K562 (cell line): ENCODE measurements around the gene ERBB3. TPM values are rescaled to one million over a fixed set of nuclear protein-coding genes. Genes with fewer than 3 reads are reported as not detected.

Experiments
- ELF2 ChIP-seq: fragments of 250-450 bp; sonication (Bioruptor Pico); IDR thresholded peaks from 2 replicates; pipeline ENCODE4 v1.5.0; 2021; ENCODE audit warnings: mild to moderate bottlenecking
- MEIS2 ChIP-seq: fragments of 450-650 bp; IDR thresholded peaks from 2 replicates; pipeline ENCODE4 v1.6.1; 2014; ENCODE audit warnings: mild to moderate bottlenecking; ENCODE audit not compliant: partially characterized antibody
- SMARCA4 ChIP-seq: fragments of 450-650 bp; IDR thresholded peaks from 2 replicates; pipeline ENCODE4 v1.6.1; 2016
- SPI1 ChIP-seq: IDR thresholded peaks from 2 replicates; pipeline ENCODE4 v1.6.1; 2011; ENCODE audit warnings: low read depth, low read length, control low read depth, borderline replicate concordance
- TAF7 ChIP-seq: fragments of 450-650 bp; IDR thresholded peaks from 2 replicates; pipeline ENCODE4 v1.6.1; 2016; ENCODE audit warnings: missing genetic modification characterization, missing compliant biosample characterization
- TCF7L2 ChIP-seq: fragments of 150-350 bp; IDR thresholded peaks from 2 replicates; pipeline ENCODE4 v1.6.1; 2016; ENCODE audit warnings: low read depth, mild to moderate bottlenecking, low read length, moderate library complexity
- XRCC3 ChIP-seq: fragments of 450-650 bp; IDR thresholded peaks from 2 replicates; pipeline ENCODE4 v1.6.1; 2017; ENCODE audit warnings: mild to moderate bottlenecking, moderate library complexity
- ZNF232 ChIP-seq: sonication (generic); formaldehyde crosslinking; IDR thresholded peaks from 2 replicates; pipeline ENCODE4 v1.8.0; 2022; ENCODE audit warnings: mild to moderate bottlenecking, missing genetic modification reagents
- ZNF274 ChIP-seq: IDR thresholded peaks from 2 replicates; pipeline ENCODE4 v1.6.1; 2011; ENCODE audit warnings: low read depth, mild to moderate bottlenecking, low read length, moderate library complexity, borderline replicate concordance
- polyA plus RNA-seq, 8 experiments: library from polyadenylated mRNA; depleted of rRNA in 4 of 8; stranded (reverse) in 5 of 8; unstranded in 3 of 8; fragments of >200 nt; fragmentation: Nextera tagmentation in 2 of 8; fragmentation: Illumina TruSeq in 1 of 8; extraction: Ambion mirVana in 2 of 8; extraction: Trizol in 1 of 8; gene quantifications; 2 replicates each; pipeline versions ENCODE4 v1.2.1 to v1.2.3, GENCODE V29; 2011 to 2014; ENCODE audit warnings: inconsistent platforms in 1 of 8, missing spikeins in 1 of 8
- total RNA-seq, 7 experiments: library from RNA; depleted of rRNA in 6 of 7; stranded (reverse); fragments of >200 nt in 6 of 7; fragmentation: Illumina TruSeq in 2 of 7; extraction: Trizol in 2 of 7; gene quantifications; 2 replicates each; pipeline versions ENCODE4 v1.2.1 to v1.2.3, GENCODE V29; 2011 to 2021; ENCODE audit warnings: low replicate concordance in 1 of 7
- TF ChIP-seq, protein P1 (sequence below): fragments of 250-450 bp; sonication (Bioruptor Pico); IDR thresholded peaks from 2 replicates; pipeline ENCODE4 v1.5.0; 2022; ENCODE audit warnings: mild to moderate bottlenecking
- TF ChIP-seq, protein P2 (sequence below), 2 experiments: fragments of 150-350 bp in 1 of 2; IDR thresholded peaks; 2 replicates each; pipeline ENCODE4 v1.6.1; 2012 to 2016; ENCODE audit warnings: low read depth in 2 of 2, low read length in 2 of 2, mild to moderate bottlenecking in 1 of 2, moderate library complexity in 1 of 2
- TF ChIP-seq, protein P3 (sequence below): fragments of 250-450 bp; sonication (Bioruptor Pico); IDR thresholded peaks from 2 replicates; pipeline ENCODE4 v1.4.0; 2020
- TF ChIP-seq, protein P4 (sequence below): IDR thresholded peaks from 2 replicates; pipeline ENCODE4 v1.6.1; 2012; ENCODE audit warnings: low read depth, low read length, improper control_type of control experiment, borderline replicate concordance

Gene ERBB3
- total and polyA plus RNA-seq, 9 of the 15 experiments (the other 6 are each of a cell fraction or from before 2014, with no cell fraction given): 1.5 to 5.4 (median 3.8) TPM

DNA sequence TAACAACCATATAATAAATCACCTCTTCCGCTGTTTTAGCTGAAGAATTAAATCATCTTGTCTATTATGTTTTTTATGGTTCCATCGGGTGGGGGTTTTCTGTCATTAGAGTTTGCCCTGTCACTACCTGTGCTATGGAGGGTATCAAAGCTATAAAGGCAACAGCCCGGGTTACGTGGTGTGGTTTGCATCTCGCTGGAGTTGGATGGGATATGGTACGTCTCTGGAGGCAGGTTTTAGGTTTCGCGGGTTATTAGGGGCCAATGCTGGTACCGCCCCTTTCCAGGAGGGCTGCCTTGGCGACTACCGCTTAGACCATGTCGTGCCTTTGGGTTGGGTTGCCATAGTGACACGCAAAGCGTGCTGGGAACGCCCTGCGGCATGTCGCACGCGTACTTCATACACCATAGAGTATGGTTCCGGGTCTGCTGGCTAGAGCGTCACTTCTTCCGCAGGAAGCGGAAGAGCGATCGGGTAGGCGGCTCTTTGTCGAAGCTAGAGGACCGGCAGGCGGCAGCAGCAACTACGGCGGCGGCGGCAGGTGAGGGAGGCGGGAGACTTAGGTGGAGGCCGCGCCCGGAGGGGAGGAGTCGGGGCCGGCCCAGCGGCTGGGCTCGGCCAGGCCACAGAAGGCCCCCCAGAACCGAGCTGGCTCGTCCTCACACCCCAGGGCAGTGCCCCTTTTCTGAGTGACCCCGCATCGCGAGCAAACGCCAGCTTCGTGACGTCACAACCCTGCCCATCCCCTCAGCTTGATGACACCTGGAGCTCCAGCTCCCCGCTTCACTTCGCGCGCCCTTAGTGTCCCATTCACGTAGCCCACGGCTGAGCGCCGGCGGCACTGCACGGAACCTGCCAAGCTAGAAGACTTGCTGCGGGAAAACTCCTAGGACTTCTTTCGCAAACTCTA is 38.1 kb downstream of the ERBB3 start, which contains the start of gene ZC3H10 (continued):
- peak; percentile 97 for TF ChIP-seq ELF2 (CRISPR knock-in tag)
- TF ChIP-seq SMARCA4: no peak; the same call in 1 of the 2 replicates
- TF ChIP-seq, protein P1, sequence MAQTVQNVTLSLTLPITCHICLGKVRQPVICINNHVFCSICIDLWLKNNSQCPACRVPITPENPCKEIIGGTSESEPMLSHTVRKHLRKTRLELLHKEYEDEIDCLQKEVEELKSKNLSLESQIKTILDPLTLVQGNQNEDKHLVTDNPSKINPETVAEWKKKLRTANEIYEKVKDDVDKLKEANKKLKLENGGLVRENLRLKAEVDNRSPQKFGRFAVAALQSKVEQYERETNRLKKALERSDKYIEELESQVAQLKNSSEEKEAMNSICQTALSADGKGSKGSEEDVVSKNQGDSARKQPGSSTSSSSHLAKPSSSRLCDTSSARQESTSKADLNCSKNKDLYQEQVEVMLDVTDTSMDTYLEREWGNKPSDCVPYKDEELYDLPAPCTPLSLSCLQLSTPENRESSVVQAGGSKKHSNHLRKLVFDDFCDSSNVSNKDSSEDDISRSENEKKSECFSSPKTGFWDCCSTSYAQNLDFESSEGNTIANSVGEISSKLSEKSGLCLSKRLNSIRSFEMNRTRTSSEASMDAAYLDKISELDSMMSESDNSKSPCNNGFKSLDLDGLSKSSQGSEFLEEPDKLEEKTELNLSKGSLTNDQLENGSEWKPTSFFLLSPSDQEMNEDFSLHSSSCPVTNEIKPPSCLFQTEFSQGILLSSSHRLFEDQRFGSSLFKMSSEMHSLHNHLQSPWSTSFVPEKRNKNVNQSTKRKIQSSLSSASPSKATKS (CRISPR knock-in tag): 0 out of 2 replicates have a peak, but pooled peaks have one; percentile 56
- TF ChIP-seq, protein P2, sequence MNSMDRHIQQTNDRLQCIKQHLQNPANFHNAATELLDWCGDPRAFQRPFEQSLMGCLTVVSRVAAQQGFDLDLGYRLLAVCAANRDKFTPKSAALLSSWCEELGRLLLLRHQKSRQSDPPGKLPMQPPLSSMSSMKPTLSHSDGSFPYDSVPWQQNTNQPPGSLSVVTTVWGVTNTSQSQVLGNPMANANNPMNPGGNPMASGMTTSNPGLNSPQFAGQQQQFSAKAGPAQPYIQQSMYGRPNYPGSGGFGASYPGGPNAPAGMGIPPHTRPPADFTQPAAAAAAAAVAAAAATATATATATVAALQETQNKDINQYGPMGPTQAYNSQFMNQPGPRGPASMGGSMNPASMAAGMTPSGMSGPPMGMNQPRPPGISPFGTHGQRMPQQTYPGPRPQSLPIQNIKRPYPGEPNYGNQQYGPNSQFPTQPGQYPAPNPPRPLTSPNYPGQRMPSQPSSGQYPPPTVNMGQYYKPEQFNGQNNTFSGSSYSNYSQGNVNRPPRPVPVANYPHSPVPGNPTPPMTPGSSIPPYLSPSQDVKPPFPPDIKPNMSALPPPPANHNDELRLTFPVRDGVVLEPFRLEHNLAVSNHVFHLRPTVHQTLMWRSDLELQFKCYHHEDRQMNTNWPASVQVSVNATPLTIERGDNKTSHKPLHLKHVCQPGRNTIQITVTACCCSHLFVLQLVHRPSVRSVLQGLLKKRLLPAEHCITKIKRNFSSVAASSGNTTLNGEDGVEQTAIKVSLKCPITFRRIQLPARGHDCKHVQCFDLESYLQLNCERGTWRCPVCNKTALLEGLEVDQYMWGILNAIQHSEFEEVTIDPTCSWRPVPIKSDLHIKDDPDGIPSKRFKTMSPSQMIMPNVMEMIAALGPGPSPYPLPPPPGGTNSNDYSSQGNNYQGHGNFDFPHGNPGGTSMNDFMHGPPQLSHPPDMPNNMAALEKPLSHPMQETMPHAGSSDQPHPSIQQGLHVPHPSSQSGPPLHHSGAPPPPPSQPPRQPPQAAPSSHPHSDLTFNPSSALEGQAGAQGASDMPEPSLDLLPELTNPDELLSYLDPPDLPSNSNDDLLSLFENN (IDR thresholded peaks at IDR 0.05; ENCODE audit: low read depth in 2 of 2, low read length in 2 of 2): peak in 1 of 2 experiments; percentile 33; a peak in 1 of 4 replicates
- TF ChIP-seq XRCC3: no peak
- TF ChIP-seq ZNF232: no peak
- TF ChIP-seq MEIS2: peak; percentile 6
- TF ChIP-seq, protein P3, sequence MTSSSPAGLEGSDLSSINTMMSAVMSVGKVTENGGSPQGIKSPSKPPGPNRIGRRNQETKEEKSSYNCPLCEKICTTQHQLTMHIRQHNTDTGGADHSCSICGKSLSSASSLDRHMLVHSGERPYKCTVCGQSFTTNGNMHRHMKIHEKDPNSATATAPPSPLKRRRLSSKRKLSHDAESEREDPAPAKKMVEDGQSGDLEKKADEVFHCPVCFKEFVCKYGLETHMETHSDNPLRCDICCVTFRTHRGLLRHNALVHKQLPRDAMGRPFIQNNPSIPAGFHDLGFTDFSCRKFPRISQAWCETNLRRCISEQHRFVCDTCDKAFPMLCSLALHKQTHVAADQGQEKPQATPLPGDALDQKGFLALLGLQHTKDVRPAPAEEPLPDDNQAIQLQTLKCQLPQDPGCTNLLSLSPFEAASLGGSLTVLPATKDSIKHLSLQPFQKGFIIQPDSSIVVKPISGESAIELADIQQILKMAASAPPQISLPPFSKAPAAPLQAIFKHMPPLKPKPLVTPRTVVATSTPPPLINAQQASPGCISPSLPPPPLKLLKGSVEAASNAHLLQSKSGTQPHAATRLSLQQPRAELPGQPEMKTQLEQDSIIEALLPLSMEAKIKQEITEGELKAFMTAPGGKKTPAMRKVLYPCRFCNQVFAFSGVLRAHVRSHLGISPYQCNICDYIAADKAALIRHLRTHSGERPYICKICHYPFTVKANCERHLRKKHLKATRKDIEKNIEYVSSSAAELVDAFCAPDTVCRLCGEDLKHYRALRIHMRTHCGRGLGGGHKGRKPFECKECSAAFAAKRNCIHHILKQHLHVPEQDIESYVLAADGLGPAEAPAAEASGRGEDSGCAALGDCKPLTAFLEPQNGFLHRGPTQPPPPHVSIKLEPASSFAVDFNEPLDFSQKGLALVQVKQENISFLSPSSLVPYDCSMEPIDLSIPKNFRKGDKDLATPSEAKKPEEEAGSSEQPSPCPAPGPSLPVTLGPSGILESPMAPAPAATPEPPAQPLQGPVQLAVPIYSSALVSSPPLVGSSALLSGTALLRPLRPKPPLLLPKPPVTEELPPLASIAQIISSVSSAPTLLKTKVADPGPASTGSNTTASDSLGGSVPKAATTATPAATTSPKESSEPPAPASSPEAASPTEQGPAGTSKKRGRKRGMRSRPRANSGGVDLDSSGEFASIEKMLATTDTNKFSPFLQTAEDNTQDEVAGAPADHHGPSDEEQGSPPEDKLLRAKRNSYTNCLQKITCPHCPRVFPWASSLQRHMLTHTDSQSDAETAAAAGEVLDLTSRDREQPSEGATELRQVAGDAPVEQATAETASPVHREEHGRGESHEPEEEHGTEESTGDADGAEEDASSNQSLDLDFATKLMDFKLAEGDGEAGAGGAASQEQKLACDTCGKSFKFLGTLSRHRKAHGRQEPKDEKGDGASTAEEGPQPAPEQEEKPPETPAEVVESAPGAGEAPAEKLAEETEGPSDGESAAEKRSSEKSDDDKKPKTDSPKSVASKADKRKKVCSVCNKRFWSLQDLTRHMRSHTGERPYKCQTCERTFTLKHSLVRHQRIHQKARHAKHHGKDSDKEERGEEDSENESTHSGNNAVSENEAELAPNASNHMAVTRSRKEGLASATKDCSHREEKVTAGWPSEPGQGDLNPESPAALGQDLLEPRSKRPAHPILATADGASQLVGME (CRISPR knock-in tag): peak; percentile 61; the same call in 1 of the 2 replicates
- TF ChIP-seq TAF7 (tag): peak; percentile 26; the same call in 1 of the 2 replicates
- TF ChIP-seq SPI1: peak; percentile 82
- TF ChIP-seq, protein P4, sequence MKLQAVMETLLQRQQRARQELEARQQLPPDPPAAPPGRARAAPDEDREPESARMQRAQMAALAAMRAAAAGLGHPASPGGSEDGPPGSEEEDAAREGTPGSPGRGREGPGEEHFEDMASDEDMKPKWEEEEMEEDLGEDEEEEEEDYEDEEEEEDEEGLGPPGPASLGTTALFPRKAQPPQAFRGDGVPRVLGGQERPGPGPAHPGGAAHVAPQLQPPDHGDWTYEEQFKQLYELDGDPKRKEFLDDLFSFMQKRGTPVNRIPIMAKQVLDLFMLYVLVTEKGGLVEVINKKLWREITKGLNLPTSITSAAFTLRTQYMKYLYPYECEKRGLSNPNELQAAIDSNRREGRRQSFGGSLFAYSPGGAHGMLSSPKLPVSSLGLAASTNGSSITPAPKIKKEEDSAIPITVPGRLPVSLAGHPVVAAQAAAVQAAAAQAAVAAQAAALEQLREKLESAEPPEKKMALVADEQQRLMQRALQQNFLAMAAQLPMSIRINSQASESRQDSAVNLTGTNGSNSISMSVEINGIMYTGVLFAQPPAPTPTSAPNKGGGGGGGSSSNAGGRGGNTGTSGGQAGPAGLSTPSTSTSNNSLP: 0 out of 2 replicates have a peak, but pooled peaks have one; percentile 9
- TF ChIP-seq ZNF274: no peak; the same call in 1 of the 2 replicates
- TF ChIP-seq TCF7L2: no peak
